Measurements from ENCODE around the gene MED26.

DNA sequence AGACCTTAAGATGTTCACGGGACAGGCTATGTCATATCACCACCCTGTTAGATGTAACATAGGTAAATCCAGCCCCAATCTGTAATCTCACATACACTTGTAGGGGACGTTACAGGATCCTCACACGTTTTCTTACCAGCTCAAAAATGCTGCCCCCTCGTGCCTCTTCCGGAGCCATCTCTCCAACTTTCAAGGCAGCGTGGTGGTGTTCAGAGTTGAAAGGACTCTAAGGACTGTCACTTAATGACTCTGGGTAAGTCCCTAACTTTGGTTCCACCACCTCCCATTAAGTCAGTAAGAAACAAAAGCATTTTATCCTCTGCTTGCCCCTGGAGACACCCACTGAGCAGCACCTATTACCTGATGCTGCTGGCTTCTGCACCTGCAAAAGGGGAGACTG lies 4.4 kb downstream of the MED26 start:
- TF ChIP-seq, protein P1, sequence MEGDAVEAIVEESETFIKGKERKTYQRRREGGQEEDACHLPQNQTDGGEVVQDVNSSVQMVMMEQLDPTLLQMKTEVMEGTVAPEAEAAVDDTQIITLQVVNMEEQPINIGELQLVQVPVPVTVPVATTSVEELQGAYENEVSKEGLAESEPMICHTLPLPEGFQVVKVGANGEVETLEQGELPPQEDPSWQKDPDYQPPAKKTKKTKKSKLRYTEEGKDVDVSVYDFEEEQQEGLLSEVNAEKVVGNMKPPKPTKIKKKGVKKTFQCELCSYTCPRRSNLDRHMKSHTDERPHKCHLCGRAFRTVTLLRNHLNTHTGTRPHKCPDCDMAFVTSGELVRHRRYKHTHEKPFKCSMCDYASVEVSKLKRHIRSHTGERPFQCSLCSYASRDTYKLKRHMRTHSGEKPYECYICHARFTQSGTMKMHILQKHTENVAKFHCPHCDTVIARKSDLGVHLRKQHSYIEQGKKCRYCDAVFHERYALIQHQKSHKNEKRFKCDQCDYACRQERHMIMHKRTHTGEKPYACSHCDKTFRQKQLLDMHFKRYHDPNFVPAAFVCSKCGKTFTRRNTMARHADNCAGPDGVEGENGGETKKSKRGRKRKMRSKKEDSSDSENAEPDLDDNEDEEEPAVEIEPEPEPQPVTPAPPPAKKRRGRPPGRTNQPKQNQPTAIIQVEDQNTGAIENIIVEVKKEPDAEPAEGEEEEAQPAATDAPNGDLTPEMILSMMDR (IDR thresholded peaks at IDR 0.05), result no peak
- no peak for TF ChIP-seq POLR2A (IDR thresholded peaks at IDR 0.05)
- no peak for TF ChIP-seq POLR2AphosphoS5 (IDR thresholded peaks at IDR 0.05)
